ENCODE results near the gene ACTR3. TPM values are rescaled to one million over a fixed set of nuclear protein-coding genes. Genes with fewer than 3 reads are reported as not detected.

The ACTR3 gene
- total RNA-seq, 1 experiment from 2014 or later = 169 TPM

- TF ChIP-seq ARID4B (CRISPR knock-in tag; IDR thresholded peaks at IDR 0.05; ENCODE audit: borderline replicate concordance) (no peak), MAX (CRISPR knock-in tag; IDR thresholded peaks at IDR 0.05) (peak; percentile 7; the same call in 1 of the 2 replicates), NR3C1 (CRISPR knock-in tag; conservative IDR thresholded peaks at IDR 0.05; ENCODE audit: low read depth) (no peak), PRDM15 (CRISPR knock-in tag; IDR thresholded peaks at IDR 0.05) (peak; percentile 40; the same call in 1 of the 2 replicates), HMGXB4 (CRISPR knock-in tag; IDR thresholded peaks at IDR 0.05) (peak; percentile 52; the same call in 1 of the 2 replicates), EMX1 (CRISPR knock-in tag; IDR thresholded peaks at IDR 0.05) (no peak), NR1H2 (CRISPR knock-in tag; IDR thresholded peaks at IDR 0.05) (no peak), CREM (CRISPR knock-in tag; IDR thresholded peaks at IDR 0.05) (peak; percentile 7; the same call in 1 of the 2 replicates), SP1 (CRISPR knock-in tag; conservative IDR thresholded peaks at IDR 0.05) (0 out of 2 replicates have a peak, but pooled peaks have one; percentile 10), E2F4 (CRISPR knock-in tag; IDR thresholded peaks at IDR 0.05; ENCODE audit: borderline replicate concordance, low read depth) (0 out of 2 replicates have a peak, but pooled peaks have one; percentile 38)
Observed at GRCh38 chr2:113890253-113891235, 655 bp downstream of the ACTR3 start (continued).

- peak overlapping the region; percentile 96 for H3K4me3 Mint-ChIP-seq
- peaks cover 81% of the 10 kb centered on the region for H3K4me1 Mint-ChIP-seq
- no peaks in the 10 kb centered on the region for H3K27me3 Mint-ChIP-seq (ENCODE audit: low read depth)
- peaks cover 3% of the 10 kb centered on the region; the same call in 1 of the 2 replicates for H3K36me3 Mint-ChIP-seq
- ChIA-PET POLR2A (no interaction called here), CTCF (no interaction called here)
- ATAC-seq (no peak), DNase-seq (ENCODE audit: low spot score) (no peak)
- H3K9me3 Mint-ChIP-seq = no peaks in the 10 kb centered on the region
- H3K27ac Mint-ChIP-seq = 0 out of 2 replicates have a peak overlapping the region, but pooled peaks have one; percentile 94
- no peak for TF ChIP-seq ATF6 (CRISPR knock-in tag; IDR thresholded peaks at IDR 0.05)
- no peak for TF ChIP-seq HMGA2 (CRISPR knock-in tag; IDR thresholded peaks at IDR 0.05)
- no peak for TF ChIP-seq ATF1 (CRISPR knock-in tag; IDR thresholded peaks at IDR 0.05)
- no peak for TF ChIP-seq ZNF512 (CRISPR knock-in tag; IDR thresholded peaks at IDR 0.05; ENCODE audit: borderline replicate concordance)
- no peak for TF ChIP-seq USF1 (CRISPR knock-in tag; IDR thresholded peaks at IDR 0.05)
Observed at GRCh38 chr2:113891265-113891959, 1.5 kb downstream of the ACTR3 start.

Measured in WTC11 (cell line).